H1 (cell line): ENCODE measurements around the gene TUBGCP3. TPM values are rescaled to one million over a fixed set of nuclear protein-coding genes. Genes with fewer than 3 reads are reported as not detected.

Experiments used
- ASH2L ChIP-seq: fragments of 200-600, 300-600 bp; sonication (generic); IDR thresholded peaks from one replicate; pipeline ENCODE4 v1.7.1; 2017; ENCODE audit warnings: low read length
- CHD2 ChIP-seq: IDR thresholded peaks from 2 replicates; pipeline ENCODE4 v1.6.1; 2012; ENCODE audit warnings: low read length, improper control_type of control experiment
- CHD7 ChIP-seq: fragments of 300-600 bp; sonication (generic); IDR thresholded peaks from 2 replicates; pipeline ENCODE4 v1.7.1; 2012; ENCODE audit warnings: low read length, moderate library complexity, mild to moderate bottlenecking, inconsistent platforms; ENCODE audit not compliant: insufficient replicate concordance
- CREB1 ChIP-seq: IDR thresholded peaks from 2 replicates; pipeline ENCODE4 v1.6.1; 2012; ENCODE audit warnings: inconsistent platforms
- GABPA ChIP-seq: IDR thresholded peaks from 2 replicates; pipeline ENCODE4 v1.6.1; 2011; ENCODE audit warnings: mild to moderate bottlenecking, low read length, moderate library complexity, borderline replicate concordance; ENCODE audit not compliant: insufficient read depth
- HDAC6 ChIP-seq: IDR thresholded peaks from one replicate; pipeline ENCODE4 v1.7.1; 2012; ENCODE audit warnings: low read depth, mild to moderate bottlenecking, inconsistent platforms, low read length, moderate library complexity
- JUN ChIP-seq: IDR thresholded peaks from 2 replicates; pipeline ENCODE4 v1.6.1; 2011; ENCODE audit warnings: low read depth, mild to moderate bottlenecking, improper control_type of control experiment, low read length
- NANOG ChIP-seq: IDR thresholded peaks from 2 replicates; pipeline ENCODE4 v1.6.1; 2011; ENCODE audit warnings: low read length, low read depth, mild to moderate bottlenecking, inconsistent platforms; ENCODE audit not compliant: insufficient read depth, poor library complexity, severe bottlenecking
- POLR2A ChIP-seq, 2 experiments: IDR thresholded peaks; 1 replicate in 1 of 2; 2 replicates in 1 of 2; pipeline ENCODE4 v1.6.1; 2011; ENCODE audit warnings: low read depth in 2 of 2, low read length in 2 of 2, mild to moderate bottlenecking in 2 of 2; ENCODE audit errors: control extremely low read depth in 1 of 2
- SAP30 ChIP-seq: fragments of 300-600 bp; sonication (generic); IDR thresholded peaks from 2 replicates; pipeline ENCODE4 v1.7.1; 2012; ENCODE audit warnings: low read length, moderate library complexity, mild to moderate bottlenecking, inconsistent platforms; ENCODE audit not compliant: insufficient read depth, insufficient replicate concordance
- SIRT6 ChIP-seq: IDR thresholded peaks from one replicate; pipeline ENCODE4 v1.7.1; 2012; ENCODE audit warnings: low read length, inconsistent platforms
- polyA plus RNA-seq, 7 experiments: library from polyadenylated mRNA; depleted of rRNA in 3 of 7; stranded (reverse) in 5 of 7; unstranded in 2 of 7; fragments of >200 nt in 5 of 7; fragments of 200-250 nt in 2 of 7; gene quantifications; 1 replicate in 5 of 7; 2 replicates in 1 of 7; 4 replicates in 1 of 7; pipeline versions ENCODE4 v1.2.1 to v1.2.3, GENCODE V29; 2011 to 2013; ENCODE audit warnings: missing spikeins in 2 of 7, mixed read lengths in 2 of 7
- total RNA-seq: library from RNA; stranded (reverse); fragmentation: NEBNext Ultra II Directional; extraction: Animal tissue kit (Norgen Biotek cat#: 25700); gene quantifications from 2 replicates; pipeline ENCODE4 v1.2.1, GENCODE V29; 2021

The TUBGCP3 gene
- total and polyA plus RNA-seq, 2 of the 8 experiments (the other 6 are each of a cell fraction or from before 2014, with no cell fraction given) = 27.0 to 31.7 TPM

- no peak for TF ChIP-seq CHD7
- no peak for TF ChIP-seq POLR2A (IDR thresholded peaks at IDR 0.05; ENCODE audit: control extremely low read depth in 1 of 2, low read depth in 2 of 2, low read length in 2 of 2)
- TF ChIP-seq SIRT6 = no peak
- no peak for TF ChIP-seq CREB1
- TF ChIP-seq SAP30 = no peak
- no peak for TF ChIP-seq NANOG
- no peak for TF ChIP-seq CHD2
- TF ChIP-seq GABPA = no peak
- TF ChIP-seq ASH2L = no peak
- no peak for TF ChIP-seq HDAC6
- TF ChIP-seq JUN = no peak
- TF ChIP-seq, all 59 proteins: peak for 0
These were observed 29.9 kb upstream of the TUBGCP3 start (continued) for GRCh38 chr13:112617754-112618375.
